Hepatocyte (in vitro differentiated cells): ENCODE measurements around the gene USP47. TPM values are rescaled to one million over a fixed set of nuclear protein-coding genes. Genes with fewer than 3 reads are reported as not detected.

Experiments
- DNase-seq: peaks from one replicate; pipeline ENCODE4 v3.0.0-alpha.2; 2016; ENCODE audit warnings: low spot score
- H2AFZ ChIP-seq: fragments of 200-600 bp; sonication (generic); 2 replicates; pipeline ENCODE4 v1.6.0; 2016; ENCODE audit warnings: antibody characterized with exemption, mild to moderate bottlenecking
- H3K27ac ChIP-seq: fragments of 200-600 bp; sonication (generic); 2 replicates; pipeline ENCODE4 v1.5.1; 2016; ENCODE audit warnings: mild to moderate bottlenecking
- H3K27me3 ChIP-seq: fragments of 200-600 bp; sonication (generic); 2 replicates; pipeline ENCODE4 v1.6.1; 2016
- H3K36me3 ChIP-seq: fragments of 200-600 bp; sonication (generic); replicated peaks from 2 replicates; pipeline ENCODE4 v1.5.1; 2016; ENCODE audit warnings: low read depth; ENCODE audit not compliant: insufficient read depth
- H3K4me1 ChIP-seq: fragments of 200-600 bp; sonication (generic); 2 replicates; pipeline ENCODE4 v1.5.1; 2016; ENCODE audit warnings: mild to moderate bottlenecking, moderate library complexity; ENCODE audit not compliant: insufficient read depth
- H3K4me2 ChIP-seq: fragments of 200-600 bp; sonication (generic); 2 replicates; pipeline ENCODE4 v1.6.0; 2016
- H3K4me3 ChIP-seq: fragments of 200-600 bp; sonication (generic); 2 replicates; pipeline ENCODE4 v1.5.1; 2016; ENCODE audit warnings: mild to moderate bottlenecking
- H3K79me2 ChIP-seq: fragments of 200-600 bp; sonication (generic); 2 replicates; pipeline ENCODE4 v1.6.0; 2017; ENCODE audit warnings: mild to moderate bottlenecking
- H3K9me2 ChIP-seq: fragments of 200-600 bp; sonication (generic); replicated peaks from 2 replicates; pipeline ENCODE4 v1.6.0; 2017; ENCODE audit warnings: mild to moderate bottlenecking; ENCODE audit not compliant: insufficient read depth
- H3K9me3 ChIP-seq: fragments of 200-600 bp; sonication (generic); 2 replicates; pipeline ENCODE4 v1.5.1; 2016; ENCODE audit warnings: low read depth, mild to moderate bottlenecking
- H4K20me1 ChIP-seq: fragments of 200-600 bp; sonication (generic); 2 replicates; pipeline ENCODE4 v1.6.0; 2016; ENCODE audit warnings: mild to moderate bottlenecking; ENCODE audit not compliant: insufficient read depth, poor library complexity, severe bottlenecking
- CTCF ChIP-seq: fragments of 200-600 bp; sonication (generic); IDR thresholded peaks from 2 replicates; pipeline ENCODE4 v1.5.1; 2016; ENCODE audit warnings: antibody characterized with exemption, mild to moderate bottlenecking; ENCODE audit not compliant: poor library complexity
- EZH2 ChIP-seq: fragments of 200-600 bp; sonication (generic); IDR thresholded peaks from 2 replicates; pipeline ENCODE4 v1.6.1; 2016; ENCODE audit warnings: antibody characterized with exemption, mild to moderate bottlenecking, borderline replicate concordance
- EZH2phosphoT487 ChIP-seq: fragments of 200-600 bp; sonication (generic); IDR thresholded peaks from one replicate; pipeline ENCODE4 v1.6.1; 2018; ENCODE audit warnings: antibody characterized with exemption, mild to moderate bottlenecking, low read depth, moderate library complexity; ENCODE audit not compliant: unreplicated experiment, severe bottlenecking
- WGBS: methylation state at CpG from one replicate; pipeline ENCODE4 v1.1.6; 2016; ENCODE audit warnings: low lambda C conversion rate; ENCODE audit errors: missing lambda C conversion rate; 5-methylcytosine and 5-hydroxymethylcytosine counted together
- polyA plus RNA-seq: library from polyadenylated mRNA; unstranded; fragments of >200 nt; fragmentation: Nextera tagmentation; extraction: Ambion mirVana; gene quantifications from 2 replicates; pipeline ENCODE4 v1.2.1, GENCODE V29; 2016
- total RNA-seq: library from RNA; depleted of rRNA; stranded (reverse); fragments of >200 nt; gene quantifications from 2 replicates; pipeline ENCODE4 v1.2.3, GENCODE V29; 2014

The USP47 gene
- total and polyA plus RNA-seq, 2 experiments from 2014 or later, result 34.0 to 76.9 TPM

- Histone ChIP-seq H3K4me1 (peaks cover 9% of the 10 kb centered on the region), H3K27ac (no peak overlapping the region), H3K27me3 (no peaks in the 10 kb centered on the region), H3K9me3 (no peaks in the 10 kb centered on the region), H4K20me1 (peaks cover 95% of the 10 kb centered on the region), H3K79me2 (peaks cover 100% of the 10 kb centered on the region), H3K36me3 (no peaks in the 10 kb centered on the region), H3K4me3 (no peak overlapping the region), H3K9me2 (no peaks in the 10 kb centered on the region), H3K4me2 (no peak overlapping the region), H2AFZ (no peak overlapping the region)
- DNase-seq, result no peak
- TF ChIP-seq EZH2 (no peak), CTCF (no peak), EZH2phosphoT487 (no peak)
- 100% methylated on average over 1 of the region's 1 CpG for WGBS
Observed at GRCh38 chr11:11856638-11857037, 14.9 kb downstream of the USP47 start.

GRCh38 chr11:11857769-11858168 is 16.0 kb downstream of the USP47 start:
- TF ChIP-seq EZH2phosphoT487 (no peak), EZH2 (no peak), CTCF (no peak)
- H3K4me2 ChIP-seq, result no peak overlapping the region
- H4K20me1 ChIP-seq, result peaks cover 93% of the 10 kb centered on the region
- peaks cover 9% of the 10 kb centered on the region for H3K4me1 ChIP-seq
- no peaks in the 10 kb centered on the region for H3K9me3 ChIP-seq
- H3K27ac ChIP-seq, result no peak overlapping the region
- no peaks in the 10 kb centered on the region for H3K9me2 ChIP-seq
- DNase-seq, result no peak
- H3K36me3 ChIP-seq, result no peaks in the 10 kb centered on the region
- H3K79me2 ChIP-seq, result peaks cover 100% of the 10 kb centered on the region
- no peaks in the 10 kb centered on the region for H3K27me3 ChIP-seq
- H3K4me3 ChIP-seq, result no peak overlapping the region
- 96% methylated on average over 5 of the region's 5 CpGs for WGBS
- H2AFZ ChIP-seq, result no peak overlapping the region

- H4K20me1 ChIP-seq, result peaks cover 93% of the 10 kb centered on the region
- no peaks in the 10 kb centered on the region for H3K36me3 ChIP-seq
- peaks cover 100% of the 10 kb centered on the region for H3K79me2 ChIP-seq
- peaks cover 9% of the 10 kb centered on the region for H3K4me1 ChIP-seq
- H2AFZ ChIP-seq, result no peak overlapping the region
- no peak for DNase-seq
- WGBS, result 57% methylated on average over 1 of the region's 1 CpG
- no peak overlapping the region for H3K27ac ChIP-seq
- no peak overlapping the region for H3K4me2 ChIP-seq
- no peak overlapping the region for H3K4me3 ChIP-seq
- no peaks in the 10 kb centered on the region for H3K27me3 ChIP-seq
- no peaks in the 10 kb centered on the region for H3K9me3 ChIP-seq
- no peaks in the 10 kb centered on the region for H3K9me2 ChIP-seq
- no peak for TF ChIP-seq EZH2
Observed at GRCh38 chr11:11858676-11859075, 16.9 kb downstream of the USP47 start.

- H3K36me3 ChIP-seq, result no peaks in the 10 kb centered on the region
- no peaks in the 10 kb centered on the region for H3K9me2 ChIP-seq
- 85% methylated on average over 12 of the region's 12 CpGs for WGBS
- H3K27ac ChIP-seq, result peak overlapping the region; percentile 4
- no peak for DNase-seq
- peaks cover 94% of the 10 kb centered on the region for H4K20me1 ChIP-seq
- TF ChIP-seq EZH2phosphoT487, result no peak
- peaks cover 9% of the 10 kb centered on the region for H3K4me1 ChIP-seq
- no peak overlapping the region for H2AFZ ChIP-seq
- H3K4me2 ChIP-seq, result no peak overlapping the region
- H3K27me3 ChIP-seq, result no peaks in the 10 kb centered on the region
- H3K9me3 ChIP-seq, result no peaks in the 10 kb centered on the region
- H3K4me3 ChIP-seq, result no peak overlapping the region
- H3K79me2 ChIP-seq, result peaks cover 100% of the 10 kb centered on the region
Observed at GRCh38 chr11:11860103-11860979, 18.6 kb downstream of the USP47 start.
